ENCODE measurements around the gene SUCO. TPM values are rescaled to one million over a fixed set of nuclear protein-coding genes. Genes with fewer than 3 reads are reported as not detected.

The SUCO gene
- total RNA-seq, 1 donor from 2014 or later: 17.1 TPM

- DNase-seq (ENCODE audit: low read depth, low spot score): no peak
Measured at GRCh38 chr1:172647987-172648386, 115.0 kb downstream of the SUCO start.

DNA sequence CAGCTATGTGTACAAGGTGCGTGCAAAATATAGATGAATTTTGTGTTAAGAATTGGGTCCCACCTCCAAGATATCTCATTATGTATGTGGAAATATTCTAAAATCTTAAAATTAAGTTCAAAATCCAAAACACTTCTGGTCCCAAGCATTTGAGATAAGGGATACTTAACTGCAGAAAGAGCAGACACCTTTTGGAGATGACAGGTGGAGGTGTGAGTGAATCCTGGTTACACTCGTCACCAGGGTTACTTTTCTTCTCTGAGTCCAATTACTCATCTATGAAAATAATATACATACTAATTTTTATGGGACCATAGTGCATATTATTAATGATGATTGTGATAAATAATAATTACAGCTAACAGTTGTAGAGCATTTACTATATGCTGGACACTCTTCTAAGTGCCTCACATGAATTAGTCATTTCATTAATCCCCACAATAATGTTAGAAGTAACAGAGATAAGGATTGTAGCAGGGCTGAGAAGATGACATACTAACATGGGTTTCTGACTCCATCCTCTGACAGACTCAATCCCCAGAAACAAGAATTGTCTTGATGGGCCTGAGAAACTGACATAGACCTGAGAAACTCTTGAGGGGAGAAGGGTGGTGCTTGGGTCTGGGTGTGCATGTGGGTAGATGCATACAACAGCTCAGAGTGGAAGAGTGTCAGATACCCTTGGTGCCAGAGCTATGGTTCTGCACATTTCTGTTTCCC, 117.7 kb downstream of the SUCO start:
- no peak for DNase-seq (ENCODE audit: low read depth, low spot score)

GRCh38 chr1:172653015-172653709, 120.2 kb downstream of the SUCO start:
- no peak for DNase-seq (ENCODE audit: low read depth, low spot score)

- no peak for DNase-seq (ENCODE audit: low read depth, low spot score)
Measured at GRCh38 chr1:172654535-172654934, 121.6 kb downstream of the SUCO start.

DNA sequence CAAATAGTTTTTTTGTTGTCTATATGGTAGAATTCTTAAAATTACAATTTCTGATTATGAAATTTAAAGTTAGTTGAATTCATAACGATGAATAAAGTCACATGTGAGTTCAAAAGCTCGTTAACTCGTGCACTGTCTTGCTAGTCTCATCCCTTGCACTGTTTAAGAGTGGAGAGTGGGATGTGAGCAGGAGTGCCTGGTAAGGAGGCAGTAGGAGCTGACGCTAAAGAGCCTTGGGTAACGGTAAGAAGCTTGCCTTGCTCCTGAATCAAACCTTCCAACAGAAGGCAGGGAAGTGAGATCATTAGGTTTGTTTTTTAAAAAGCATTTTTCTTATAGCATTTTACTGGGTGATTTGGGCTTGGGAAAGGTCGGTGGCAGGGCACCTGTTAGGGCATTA, 123.6 kb downstream of the SUCO start:
- no peak for DNase-seq (ENCODE audit: low read depth, low spot score)

DNA sequence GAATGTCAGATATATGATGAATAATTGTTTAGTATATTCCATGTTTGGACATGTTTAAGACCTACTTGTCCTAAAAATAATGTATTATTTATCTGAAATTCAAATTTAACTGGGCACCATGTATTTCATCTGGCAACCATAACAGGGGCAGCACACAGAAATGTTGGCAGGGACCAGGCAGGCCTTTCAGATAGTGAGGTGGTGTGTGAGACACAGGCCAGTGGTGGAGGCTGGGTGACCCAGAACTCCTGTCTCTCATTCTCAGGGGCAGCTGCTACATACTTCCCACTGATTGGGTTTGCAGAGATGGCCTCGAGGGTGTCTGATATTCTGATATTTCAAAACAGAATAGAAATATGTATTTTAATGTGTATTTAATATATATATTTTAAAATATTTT, 124.6 kb downstream of the SUCO start:
- DNase-seq (ENCODE audit: low read depth, low spot score): no peak

- no peak for DNase-seq (ENCODE audit: low read depth, low spot score)
Measured at GRCh38 chr1:172658871-172659453, 126.0 kb downstream of the SUCO start, which contains the start of gene FASLG. Gene FASLG, plus strand, starts transcription at chr1:172659103. Its CDS starts 99 bp downstream, at chr1:172659202.

- DNase-seq (ENCODE audit: low read depth, low spot score): no peak
Measured at GRCh38 chr1:172661107-172661506, 128.2 kb downstream of the SUCO start.

Other genes starting within 250 kb of the SUCO start
- not detected in 2 replicates for gene C1orf105, start 112.5 kb upstream of the SUCO start, total RNA-seq
- gene PIGC, start 89.1 kb upstream of the SUCO start, total RNA-seq: 14.7 and 19.7 TPM in 2 replicates
- not detected in 2 replicates for gene FASLG, start 126.0 kb downstream of the SUCO start, total RNA-seq